NCI-H2196 treated with DMSO at 0.1 percent for 48 hours (cell line): ENCODE results near the gene IL18R1.

Experiments used
- DNase-seq: peaks from one replicate; lab custom pipeline; 2025; ENCODE audit not compliant: unreplicated experiment; lab: John Stamatoyannopoulos, UW

IL18R1 gene

DNA sequence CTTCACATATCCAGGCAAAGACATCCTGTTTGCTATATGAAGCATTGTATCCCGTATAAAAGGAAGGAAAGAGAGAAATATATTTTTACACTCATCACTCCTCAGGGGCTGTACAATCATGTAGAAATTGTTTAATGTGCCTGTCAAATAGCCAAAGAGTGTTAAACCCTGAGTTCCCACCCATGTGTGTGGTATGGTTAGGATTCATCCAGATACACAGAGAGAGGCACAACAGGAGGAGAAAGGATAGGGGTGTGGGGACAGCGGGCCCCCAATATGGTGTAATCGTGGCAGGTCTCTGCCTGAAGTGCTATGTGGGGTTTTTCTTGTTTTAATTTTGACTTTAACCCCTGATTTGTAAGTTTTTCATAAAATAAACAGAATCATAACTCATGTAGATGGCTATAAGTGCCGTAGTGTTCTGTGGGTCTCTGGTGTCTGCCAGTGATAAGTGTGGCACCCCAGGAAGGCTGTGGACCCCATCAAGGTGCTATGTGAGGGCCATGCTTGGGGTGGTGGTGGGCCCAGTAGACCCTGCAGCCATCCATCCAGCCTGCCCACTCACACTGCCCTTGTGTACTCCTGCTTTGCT is 10.2 kb upstream of the IL18R1 start:
- DNase-seq = no peak

DNA sequence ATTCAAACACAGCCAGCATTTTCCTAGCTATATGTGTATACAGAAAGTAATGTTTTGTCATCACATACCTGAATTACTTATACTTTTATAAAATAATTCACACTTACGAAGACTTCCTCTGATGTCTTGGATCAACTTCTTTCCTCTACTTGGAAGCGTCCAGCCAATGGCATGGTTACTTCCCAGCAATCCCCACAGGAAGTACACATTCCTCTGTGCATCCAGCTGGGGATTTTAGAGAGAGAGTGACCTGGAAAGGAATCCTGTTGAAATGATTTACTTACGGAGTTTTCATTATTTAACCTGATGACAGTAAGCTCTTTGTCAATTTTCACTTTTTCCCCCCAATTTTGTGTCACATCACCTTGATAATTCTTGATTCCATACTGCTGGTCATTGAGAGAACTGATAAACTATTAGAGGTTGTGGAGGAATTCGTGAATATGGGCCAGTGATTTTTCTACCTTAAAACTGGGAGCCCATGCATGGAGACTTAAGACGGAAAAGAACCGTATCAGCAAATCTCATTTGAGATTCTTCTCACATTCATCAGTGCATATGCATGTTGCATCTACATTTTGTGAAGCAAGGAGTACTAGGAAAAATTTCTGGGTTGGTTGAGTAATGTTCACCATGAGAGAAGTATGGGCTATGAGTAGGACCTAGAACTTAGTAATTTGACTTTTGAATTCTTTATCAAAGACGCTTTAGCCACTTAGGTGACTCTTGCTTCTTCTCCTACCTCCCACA is 9.0 kb upstream of the IL18R1 start:
- no peak for DNase-seq

DNA sequence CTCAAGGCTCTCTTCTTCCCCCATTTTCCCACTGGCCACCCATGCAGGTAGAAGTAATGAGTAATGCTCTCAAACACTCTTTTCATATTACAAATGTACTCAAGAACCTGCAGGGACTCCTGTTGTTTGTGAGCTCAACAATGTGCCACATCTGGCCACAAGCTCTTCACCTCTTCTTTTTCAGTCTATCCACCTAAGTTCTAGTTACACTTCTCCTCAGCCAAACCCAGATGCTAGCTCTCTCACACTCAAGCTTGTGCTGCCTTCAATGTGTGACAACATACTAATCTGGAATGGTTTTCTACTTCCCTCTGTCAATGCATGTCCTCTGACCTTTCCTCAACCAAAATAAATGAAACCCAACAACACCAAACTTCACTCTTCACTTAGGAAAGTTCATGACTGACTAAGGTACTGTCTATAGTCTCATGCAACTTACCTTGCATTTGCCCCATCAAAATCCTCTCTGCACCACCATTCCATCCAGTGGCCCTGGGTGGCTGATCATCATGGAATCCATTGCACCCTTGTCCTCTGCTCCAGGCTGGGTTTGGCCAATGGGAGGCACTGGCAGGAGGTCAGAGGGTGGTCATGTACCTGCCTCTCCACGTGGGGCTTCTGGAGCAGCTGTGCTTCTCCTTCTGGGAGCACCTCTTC is 5.3 kb upstream of the IL18R1 start:
- DNase-seq = no peak

DNA sequence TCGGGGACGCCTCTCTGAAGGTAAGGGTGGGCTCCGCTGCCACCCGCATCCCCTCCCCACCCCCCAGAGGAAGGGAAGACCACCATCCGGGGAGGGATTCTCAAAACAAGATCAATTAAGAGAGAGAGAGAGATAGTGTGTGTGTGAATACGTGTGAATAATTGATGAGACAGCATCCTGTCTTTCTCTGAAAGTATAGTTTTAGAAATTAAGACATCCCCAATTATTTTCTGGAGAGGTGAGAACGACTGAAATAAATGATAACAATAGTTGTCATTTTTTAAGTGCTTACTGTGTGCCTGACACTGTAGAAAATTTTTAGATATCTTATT is 751 bp downstream of the IL18R1 start:
- no peak for DNase-seq

DNA sequence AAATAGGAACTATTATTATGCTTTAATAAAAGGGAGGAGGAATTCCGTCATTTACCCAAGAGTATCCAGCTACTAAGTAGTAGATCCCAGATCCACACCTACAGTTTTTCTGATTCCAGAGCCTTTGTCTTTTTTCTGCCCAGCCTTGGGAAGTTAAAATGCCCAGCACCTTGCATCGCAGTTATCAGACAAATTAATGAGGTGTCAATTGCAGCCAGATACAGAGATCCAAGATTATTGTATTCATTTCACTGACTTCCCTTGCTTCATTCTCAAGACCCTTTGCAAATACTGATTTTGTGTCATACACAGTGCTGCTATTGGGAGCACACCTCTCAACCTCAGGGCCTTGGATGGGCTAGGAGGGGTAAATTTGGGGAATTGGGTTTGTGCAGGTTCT is 1.1 kb downstream of the IL18R1 start:
- DNase-seq = no peak

DNA sequence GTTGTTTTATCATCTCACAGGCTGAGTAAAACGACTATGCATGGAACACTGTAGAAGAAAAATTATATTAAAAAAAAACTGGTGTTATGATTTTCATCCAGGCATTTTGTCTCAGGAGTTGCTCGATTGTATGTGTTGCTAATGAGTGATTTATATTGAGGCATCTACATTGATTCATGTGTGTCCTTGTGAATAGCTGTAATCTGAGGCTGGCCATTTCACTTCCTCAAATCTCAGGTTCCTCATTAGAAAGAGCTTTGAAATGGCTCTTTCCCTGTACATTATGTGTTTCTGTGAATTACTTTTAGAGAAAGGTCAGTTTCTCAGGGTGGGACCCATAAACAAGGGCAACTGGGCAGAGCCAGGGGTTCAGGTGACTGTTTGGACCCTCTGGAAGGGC is 2.3 kb downstream of the IL18R1 start:
- no peak for DNase-seq

DNA sequence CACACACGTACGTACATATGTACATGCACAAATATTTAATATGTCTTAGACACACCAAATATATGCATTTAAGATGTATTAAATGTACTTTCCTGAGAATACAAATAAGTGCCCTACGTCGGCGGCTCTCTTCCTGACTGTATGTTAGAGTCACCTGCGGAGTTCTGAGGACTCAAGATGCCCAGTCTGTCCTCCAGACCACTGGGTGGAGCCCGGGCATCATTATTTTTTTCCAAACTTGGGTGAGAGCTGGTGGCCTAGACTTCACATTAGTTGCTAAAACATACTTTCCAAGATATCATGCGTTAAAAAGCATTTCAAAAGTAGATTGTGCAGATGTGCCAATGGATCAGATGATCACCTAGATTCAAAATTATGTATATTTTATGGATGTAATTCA is 2.9 kb downstream of the IL18R1 start:
- no peak for DNase-seq

DNA sequence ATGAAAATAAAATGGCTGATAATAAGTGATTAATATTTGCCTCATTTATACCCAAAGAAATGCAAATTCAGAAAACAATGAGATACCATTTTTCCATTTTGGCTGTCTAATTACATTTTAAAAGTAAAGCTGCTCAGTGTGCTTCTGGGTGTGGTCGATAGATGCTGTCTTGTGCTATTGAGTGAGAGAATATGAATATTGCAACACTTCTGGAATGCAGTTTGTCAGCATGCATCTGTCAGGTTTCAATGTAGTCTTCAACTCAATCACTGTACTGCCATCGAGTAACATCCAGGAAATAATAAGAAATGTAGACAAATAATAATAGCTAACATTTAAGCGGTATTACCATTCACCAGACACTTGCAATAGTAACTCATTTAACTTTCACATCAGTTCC is 3.9 kb downstream of the IL18R1 start:
- no peak for DNase-seq

DNA sequence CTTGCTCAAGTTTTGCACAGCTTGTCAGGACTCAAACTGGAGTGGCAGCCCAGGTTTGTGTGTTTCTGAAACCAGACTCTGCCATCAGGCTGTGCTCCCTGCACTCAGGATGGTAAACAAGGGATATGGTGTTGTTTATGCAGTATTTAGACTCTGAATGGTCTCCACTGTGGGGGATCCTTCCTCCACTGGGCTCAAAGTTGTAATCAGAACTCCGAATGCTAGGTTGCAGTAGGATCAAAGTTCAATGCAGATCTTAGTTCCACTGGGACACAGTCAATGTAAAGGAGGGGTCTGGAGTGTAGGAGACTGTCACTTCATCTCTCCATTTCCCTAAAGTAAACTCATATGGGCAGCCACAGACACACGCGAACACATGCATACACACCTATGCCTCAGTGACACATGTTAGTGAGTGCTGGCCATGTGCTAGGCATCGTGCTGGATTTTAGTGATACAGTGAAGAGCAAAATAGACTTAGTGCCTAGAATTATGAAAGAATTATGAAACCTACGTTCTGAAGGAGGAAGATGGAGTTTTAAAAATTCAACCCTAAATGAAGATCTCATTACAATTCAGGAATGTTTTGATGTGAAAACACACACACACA is 6.1 kb downstream of the IL18R1 start:
- no peak for DNase-seq

DNA sequence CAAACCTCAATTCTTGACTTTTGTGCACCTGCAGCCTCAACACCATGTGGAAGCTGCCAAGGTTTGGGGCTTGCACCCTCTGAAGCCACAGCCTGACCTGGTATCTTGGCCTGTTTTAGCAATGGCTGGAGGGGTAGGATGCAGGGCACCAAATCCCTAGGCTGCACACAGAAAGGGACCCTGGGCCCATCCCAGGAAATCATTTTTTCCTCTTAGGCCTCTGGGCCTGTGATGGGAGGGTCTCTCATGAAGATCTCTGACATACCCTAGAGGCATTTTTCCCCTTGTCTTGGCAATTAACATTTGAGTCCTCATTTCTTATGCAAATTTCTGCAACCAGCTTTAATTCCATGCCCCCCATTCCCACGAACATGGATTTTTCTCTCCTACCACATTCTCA is 10.2 kb downstream of the IL18R1 start:
- no peak for DNase-seq

DNA sequence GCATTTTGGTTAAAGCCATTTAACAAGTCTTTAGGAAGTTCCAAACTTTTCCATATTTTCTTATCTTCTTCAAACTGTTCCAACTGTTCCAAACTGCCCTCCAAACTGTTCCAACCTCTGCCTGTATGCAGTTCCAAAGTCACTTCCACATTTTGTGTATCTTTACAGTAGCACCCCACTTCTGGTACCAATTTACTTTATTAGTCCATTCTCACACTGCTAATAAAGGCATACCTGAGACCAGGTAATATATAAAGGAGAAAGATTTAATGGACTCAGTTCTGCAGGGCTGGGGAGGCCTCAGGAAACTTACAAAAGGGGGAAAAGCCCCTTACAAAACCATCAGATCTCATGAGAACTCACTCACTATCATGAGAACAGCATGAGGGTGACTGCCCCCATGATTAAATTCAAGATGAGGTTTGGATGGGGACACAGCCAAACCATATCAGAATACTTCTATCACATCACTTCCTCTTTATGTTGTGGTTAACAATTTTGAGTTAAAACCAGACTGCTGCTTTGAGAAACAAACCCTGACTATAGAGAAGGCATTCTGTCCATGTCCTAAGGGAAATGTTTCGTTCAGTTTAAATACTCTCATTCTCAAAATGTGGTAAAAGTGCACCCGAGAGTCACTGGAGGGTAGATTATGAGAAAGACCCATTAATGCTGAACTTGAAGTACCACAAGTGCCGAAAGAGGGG is 11.0 kb downstream of the IL18R1 start:
- DNase-seq = no peak

DNA sequence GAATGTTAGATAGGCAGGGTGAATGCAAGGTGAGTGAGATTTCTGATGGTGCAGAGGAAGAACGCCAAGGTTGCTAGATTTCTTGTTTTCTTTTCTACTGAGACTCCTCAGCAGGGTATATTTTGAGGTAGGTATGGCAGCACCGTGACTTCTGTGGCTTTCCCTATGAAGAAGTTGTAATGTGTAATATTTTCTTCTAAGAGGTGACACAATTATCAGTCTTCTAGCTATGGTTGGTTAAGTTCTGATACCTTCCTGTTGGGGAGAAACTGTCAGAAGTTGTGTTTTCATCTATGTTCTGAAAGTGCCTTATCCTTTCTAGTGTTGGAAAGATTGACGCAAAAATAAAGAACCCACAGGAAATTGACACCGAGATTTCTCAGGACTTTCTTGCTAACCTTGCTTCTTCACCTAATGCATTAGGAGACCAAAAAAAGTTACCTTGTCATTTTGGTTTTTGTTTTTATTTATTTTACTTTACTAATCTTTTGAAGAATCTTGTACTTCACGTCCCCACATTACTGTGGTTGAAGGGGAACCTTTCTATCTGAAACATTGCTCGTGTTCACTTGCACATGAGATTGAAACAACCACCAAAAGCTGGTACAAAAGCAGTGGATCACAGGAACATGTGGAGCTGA is 11.9 kb downstream of the IL18R1 start:
- no peak for DNase-seq

DNA sequence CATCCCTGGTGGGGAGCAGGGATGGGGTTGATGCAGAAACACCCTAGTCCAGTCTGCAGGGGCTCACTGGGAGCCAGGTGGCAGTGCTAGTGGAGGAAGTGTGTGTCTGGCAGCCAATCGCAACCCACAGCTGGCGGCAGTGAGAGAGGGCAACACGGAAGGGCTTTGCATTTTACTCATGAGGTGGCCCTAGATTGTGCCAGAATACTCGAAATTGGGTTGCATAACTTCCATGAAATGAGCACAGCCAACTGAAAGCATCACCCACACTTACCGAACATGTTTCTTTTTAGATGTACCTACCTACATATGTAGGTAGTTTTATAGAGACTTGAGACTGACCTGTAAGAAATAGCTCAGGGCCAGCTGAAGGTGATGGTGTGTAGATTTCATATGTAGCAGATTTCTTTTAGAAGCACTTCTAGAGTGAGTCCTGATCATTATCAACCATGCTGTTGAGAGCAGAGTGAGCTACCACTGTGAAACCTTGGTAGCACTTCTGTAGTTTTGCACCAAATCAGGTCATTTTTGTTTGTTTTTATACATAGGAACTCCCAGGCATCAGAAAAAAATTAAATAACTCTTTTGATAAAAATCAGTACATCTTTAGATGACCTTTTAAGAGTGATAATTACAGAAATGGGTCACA is 13.0 kb downstream of the IL18R1 start:
- no peak for DNase-seq

DNA sequence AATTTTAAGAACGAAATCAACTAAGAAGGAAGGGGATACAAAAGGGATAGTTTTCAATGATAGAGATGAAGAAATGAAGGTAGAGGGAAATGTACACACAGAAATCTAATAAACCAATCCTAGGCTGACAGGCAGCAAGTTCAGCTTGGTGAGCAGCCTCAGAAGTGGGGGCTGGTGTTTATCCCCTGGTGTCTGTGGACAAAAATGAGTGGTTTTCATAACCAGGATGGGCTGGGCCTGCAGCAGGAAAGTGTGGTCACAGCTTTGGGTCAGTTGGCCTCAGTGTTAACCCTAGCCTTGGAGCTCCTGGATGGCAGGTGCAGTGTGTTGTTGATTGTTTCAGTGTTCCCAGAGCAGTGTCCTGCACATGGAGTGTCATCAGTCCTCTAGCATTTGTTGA is 14.3 kb downstream of the IL18R1 start:
- no peak for DNase-seq

DNA sequence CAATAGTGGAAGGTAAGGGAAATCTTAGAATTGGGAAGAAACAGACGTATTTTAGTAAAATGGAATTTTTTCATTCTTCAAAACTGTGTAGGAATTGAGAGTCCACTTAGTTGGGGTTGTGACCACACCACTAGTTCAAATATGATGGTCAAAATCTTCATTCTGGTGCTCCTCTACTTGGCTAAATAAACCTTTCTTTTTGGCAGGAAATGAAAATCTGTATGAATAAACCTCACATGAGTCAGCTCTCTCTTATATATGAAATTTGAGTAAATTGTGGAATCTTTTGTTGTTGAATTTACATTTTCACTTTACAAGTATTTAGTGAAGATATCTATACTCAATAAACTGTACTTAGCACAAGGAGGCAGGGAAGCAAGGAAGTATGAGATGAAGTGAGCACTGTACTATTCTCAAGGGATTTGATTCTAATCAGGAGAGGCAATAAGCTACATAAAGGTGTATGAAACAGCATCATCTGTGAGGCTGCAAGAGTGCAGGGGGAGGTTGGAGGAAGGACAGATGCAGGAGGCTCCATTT is 20.5 kb downstream of the IL18R1 start:
- no peak for DNase-seq

DNA sequence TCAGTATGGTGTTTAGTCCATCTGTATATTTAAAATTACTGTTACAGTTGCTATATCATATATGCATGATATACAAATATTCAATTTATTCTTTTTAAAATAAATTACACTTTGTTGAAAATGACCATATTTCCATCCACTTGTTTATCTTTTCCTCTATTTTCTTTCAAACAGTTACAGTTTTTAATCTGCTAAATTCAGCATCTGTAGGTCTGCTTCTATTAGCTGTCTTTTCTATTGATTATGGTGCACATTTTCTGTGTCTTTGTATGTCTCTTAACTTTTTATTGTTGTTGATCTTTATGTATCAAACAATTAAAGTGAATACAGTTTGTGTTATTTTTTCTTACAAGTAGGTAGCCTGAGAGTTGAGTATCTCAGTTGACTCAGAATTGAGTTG is 28.1 kb downstream of the IL18R1 start:
- DNase-seq = no peak

DNA sequence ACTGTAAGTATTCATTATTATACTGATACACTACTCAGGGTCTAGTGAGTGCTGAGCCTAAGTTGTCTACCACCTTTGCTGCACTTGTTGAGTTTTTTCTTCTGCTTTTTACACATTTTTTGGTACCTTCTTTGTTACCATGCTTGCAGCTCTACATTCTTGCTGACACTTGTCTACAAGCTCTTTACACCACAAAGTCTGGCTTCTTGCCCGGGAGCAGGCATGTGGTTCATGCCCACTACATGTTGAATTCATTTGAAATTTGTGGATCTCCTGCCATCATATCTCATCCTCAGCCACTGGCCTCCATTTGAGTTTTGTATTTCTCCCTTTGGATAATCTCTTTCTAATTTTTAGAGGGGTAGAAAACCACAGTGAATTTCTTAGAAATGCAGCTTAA is 29.9 kb downstream of the IL18R1 start:
- DNase-seq = no peak

DNA sequence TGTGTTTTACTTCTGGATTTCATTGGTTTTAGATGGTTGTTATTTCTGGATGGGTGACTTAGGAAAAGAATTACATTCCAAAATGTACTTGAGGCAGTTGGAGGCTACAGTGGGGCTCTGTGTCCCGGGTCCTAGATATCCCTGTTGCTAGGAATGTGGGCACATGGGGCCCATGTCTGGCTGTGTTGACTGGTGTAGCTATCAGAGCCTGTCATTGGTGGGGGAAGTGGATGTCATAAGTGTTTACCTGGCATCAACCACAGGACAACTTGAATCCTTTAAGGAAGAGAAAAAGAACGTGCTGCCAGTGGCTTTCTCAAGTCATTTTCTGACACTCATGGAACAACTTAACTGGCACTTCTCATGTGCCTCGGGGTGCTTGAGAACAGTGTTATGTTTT is 30.4 kb downstream of the IL18R1 start:
- no peak for DNase-seq

DNA sequence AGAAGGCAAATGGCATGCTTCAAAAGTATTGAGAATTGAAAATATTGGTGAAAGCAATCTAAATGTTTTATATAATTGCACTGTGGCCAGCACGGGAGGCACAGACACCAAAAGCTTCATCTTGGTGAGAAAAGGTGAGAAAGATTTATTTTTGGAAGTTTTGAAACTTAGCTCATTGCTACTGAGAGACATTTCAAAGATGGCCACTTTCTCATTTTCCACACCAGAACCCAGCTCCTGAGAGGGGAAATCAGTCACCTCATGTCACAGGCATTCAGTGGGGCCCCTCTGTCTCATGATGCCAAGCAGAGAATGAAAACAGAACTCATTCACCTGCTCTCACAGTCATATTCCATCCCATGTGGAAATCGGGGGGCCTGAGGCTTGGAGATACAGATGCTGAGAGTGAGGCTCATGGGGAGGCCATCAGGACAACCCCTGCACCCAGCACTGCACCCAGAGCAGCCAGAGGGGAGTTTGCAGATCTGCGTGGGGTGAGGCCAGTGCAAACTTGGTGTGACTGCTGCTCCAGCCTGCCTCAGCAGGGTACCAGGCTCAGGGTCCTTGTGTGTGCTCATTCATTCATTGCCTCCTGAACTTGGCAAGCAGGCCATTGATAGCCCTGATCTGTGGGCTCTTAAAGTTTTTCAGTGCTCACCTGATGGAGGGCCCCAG is 31.4 kb downstream of the IL18R1 start:
- no peak for DNase-seq
